Right kidney (tissue), 1 donor: Measurements from ENCODE around the gene EHD4.

ENCODE experiments used
- DNase-seq: peaks from one replicate; pipeline ENCODE4 v3.0.0-alpha.2; 2016

The EHD4 gene

GRCh38 chr15:41858756-41859155 is 113.6 kb downstream of the EHD4 start:
- DNase-seq, result no peak

GRCh38 chr15:41857316-41857715 is 115.0 kb downstream of the EHD4 start:
- no peak for DNase-seq

GRCh38 chr15:41856716-41857115 is 115.6 kb downstream of the EHD4 start:
- DNase-seq, result no peak

- DNase-seq, result no peak
Observed at GRCh38 chr15:41856262-41856661, 116.1 kb downstream of the EHD4 start.

GRCh38 chr15:41855261-41855961 is 116.9 kb downstream of the EHD4 start:
- DNase-seq, result peak; percentile 71

GRCh38 chr15:41854443-41854842 is 117.9 kb downstream of the EHD4 start:
- DNase-seq, result no peak

GRCh38 chr15:41853831-41854230 is 118.5 kb downstream of the EHD4 start:
- no peak for DNase-seq

GRCh38 chr15:41852736-41853590 is 119.4 kb downstream of the EHD4 start:
- no peak for DNase-seq

- no peak for DNase-seq
Observed at GRCh38 chr15:41851755-41852370, 120.5 kb downstream of the EHD4 start.

- no peak for DNase-seq
Observed at GRCh38 chr15:41851167-41851523, 121.2 kb downstream of the EHD4 start.

GRCh38 chr15:41850482-41851166 is 121.7 kb downstream of the EHD4 start:
- no peak for DNase-seq

- DNase-seq, result no peak
Observed at GRCh38 chr15:41849861-41850260, 122.5 kb downstream of the EHD4 start.

- DNase-seq, result no peak
Observed at GRCh38 chr15:41849204-41849603, 123.2 kb downstream of the EHD4 start.

GRCh38 chr15:41848631-41849030 is 123.7 kb downstream of the EHD4 start:
- DNase-seq, result no peak

- DNase-seq, result no peak
Observed at GRCh38 chr15:41847981-41848380, 124.4 kb downstream of the EHD4 start.

- DNase-seq, result no peak
Observed at GRCh38 chr15:41847206-41847605, 125.2 kb downstream of the EHD4 start.
